SU-DHL-6 (cell line): ENCODE measurements around the gene APBB2.

Experiments
- H2AFZ ChIP-seq: fragments of 200-600 bp; sonication (generic); 2 replicates; pipeline ENCODE4 v1.6.1; 2014; ENCODE audit warnings: low read depth, mild to moderate bottlenecking, moderate library complexity, mixed read lengths, antibody characterized with exemption, low read length; ENCODE audit not compliant: severe bottlenecking
- H3F3A ChIP-seq: fragments of 200-600 bp; shearing (Covaris generic); 2 replicates; pipeline ENCODE4 v1.6.0; 2016; ENCODE audit warnings: antibody characterized with exemption, mild to moderate bottlenecking; ENCODE audit not compliant: insufficient read depth
- H3K27ac ChIP-seq: fragments of 200-600 bp; sonication (generic); 2 replicates; pipeline ENCODE4 v1.5.1; 2016; ENCODE audit warnings: low read depth, mild to moderate bottlenecking, low read length, moderate library complexity, mixed read lengths
- H3K27me3 ChIP-seq: fragments of 200-600 bp; sonication (generic), shearing (Covaris generic); 2 replicates; pipeline ENCODE4 v1.6.0; 2014; ENCODE audit warnings: mild to moderate bottlenecking, low read length
- H3K36me3 ChIP-seq: fragments of 200-600 bp; sonication (generic); 2 replicates; pipeline ENCODE4 v1.6.1; 2014; ENCODE audit warnings: mild to moderate bottlenecking, low read length, mixed read lengths
- H3K4me2 ChIP-seq: fragments of 300-600, 200-600 bp; shearing (Covaris generic), sonication (generic); 2 replicates; pipeline ENCODE4 v1.6.0; 2014; ENCODE audit warnings: low read length, low read depth, mild to moderate bottlenecking; ENCODE audit not compliant: poor library complexity, severe bottlenecking
- H3K4me3 ChIP-seq: fragments of 200-600 bp; sonication (generic); 2 replicates; pipeline ENCODE4 v1.5.1; 2014; ENCODE audit warnings: antibody characterized with exemption, low read length, mild to moderate bottlenecking, mixed read lengths; ENCODE audit not compliant: insufficient read depth, poor library complexity, severe bottlenecking
- H3K79me2 ChIP-seq: fragments of 200-600 bp; sonication (generic); 2 replicates; pipeline ENCODE4 v1.6.1; 2014; ENCODE audit warnings: mild to moderate bottlenecking, low read length, moderate library complexity; ENCODE audit not compliant: insufficient read depth
- H3K9ac ChIP-seq: fragments of 200-600 bp; sonication (generic); 2 replicates; pipeline ENCODE4 v1.7.0; 2014; ENCODE audit warnings: mild to moderate bottlenecking, low read length
- H3K9me2 ChIP-seq: fragments of 200-600 bp; sonication (generic); replicated peaks from 2 replicates; pipeline ENCODE4 v1.6.1; 2014; ENCODE audit warnings: low read length; ENCODE audit not compliant: insufficient read depth
- H3K9me3 ChIP-seq: fragments of 200-600 bp; sonication (generic); 2 replicates; pipeline ENCODE4 v1.6.1; 2014; ENCODE audit warnings: low read length, mixed read lengths; ENCODE audit not compliant: insufficient read depth
- H4K20me1 ChIP-seq: fragments of 200-600 bp; sonication (generic); 2 replicates; pipeline ENCODE4 v1.6.1; 2014; ENCODE audit warnings: low read depth, mild to moderate bottlenecking, antibody characterized with exemption, low read length, moderate library complexity, mixed read lengths
- EZH2phosphoT487 ChIP-seq: fragments of 200-600 bp; sonication (generic), shearing (Covaris generic); conservative IDR thresholded peaks from 2 replicates; pipeline ENCODE4 v1.6.1; 2018; ENCODE audit warnings: mild to moderate bottlenecking, antibody characterized with exemption, low read length, moderate library complexity, mixed read lengths
- TF ChIP-seq, protein P1 (sequence below): fragments of 200-600 bp; sonication (generic); IDR thresholded peaks from one replicate; pipeline ENCODE4 v1.5.1; 2017; ENCODE audit warnings: antibody characterized with exemption, mild to moderate bottlenecking, low read length, moderate library complexity; ENCODE audit not compliant: insufficient read depth, poor library complexity, severe bottlenecking

Gene APBB2

DNA sequence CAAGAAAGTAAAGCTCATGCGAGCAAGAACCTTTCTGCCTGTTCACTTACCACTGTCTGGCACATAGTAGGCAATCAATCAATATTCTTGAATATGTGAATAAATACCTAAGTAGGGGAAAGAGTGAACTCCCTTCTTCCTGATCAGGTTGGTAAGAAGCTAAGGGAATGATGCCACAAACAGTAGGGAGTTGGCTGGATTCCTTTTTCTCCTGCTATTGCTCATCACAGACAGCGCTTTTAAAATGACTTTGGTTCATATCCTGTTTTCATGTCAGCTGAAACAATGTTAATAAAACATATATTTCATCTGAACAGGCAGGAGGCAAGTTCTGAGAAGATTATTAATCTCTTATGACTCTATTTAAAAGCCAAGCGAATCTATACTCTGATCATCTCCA is 365.4 kb downstream of the APBB2 start:
- H2AFZ ChIP-seq = no peak overlapping the region
- H3K4me2 ChIP-seq = no peak overlapping the region
- H3K79me2 ChIP-seq = no peaks in the 10 kb centered on the region
- no peaks in the 10 kb centered on the region for H3K36me3 ChIP-seq
- no peak overlapping the region for H3K9ac ChIP-seq
- H3K9me3 ChIP-seq = no peaks in the 10 kb centered on the region
- no peaks in the 10 kb centered on the region for H3F3A ChIP-seq
- no peak overlapping the region for H3K27ac ChIP-seq
- TF ChIP-seq, protein P1, sequence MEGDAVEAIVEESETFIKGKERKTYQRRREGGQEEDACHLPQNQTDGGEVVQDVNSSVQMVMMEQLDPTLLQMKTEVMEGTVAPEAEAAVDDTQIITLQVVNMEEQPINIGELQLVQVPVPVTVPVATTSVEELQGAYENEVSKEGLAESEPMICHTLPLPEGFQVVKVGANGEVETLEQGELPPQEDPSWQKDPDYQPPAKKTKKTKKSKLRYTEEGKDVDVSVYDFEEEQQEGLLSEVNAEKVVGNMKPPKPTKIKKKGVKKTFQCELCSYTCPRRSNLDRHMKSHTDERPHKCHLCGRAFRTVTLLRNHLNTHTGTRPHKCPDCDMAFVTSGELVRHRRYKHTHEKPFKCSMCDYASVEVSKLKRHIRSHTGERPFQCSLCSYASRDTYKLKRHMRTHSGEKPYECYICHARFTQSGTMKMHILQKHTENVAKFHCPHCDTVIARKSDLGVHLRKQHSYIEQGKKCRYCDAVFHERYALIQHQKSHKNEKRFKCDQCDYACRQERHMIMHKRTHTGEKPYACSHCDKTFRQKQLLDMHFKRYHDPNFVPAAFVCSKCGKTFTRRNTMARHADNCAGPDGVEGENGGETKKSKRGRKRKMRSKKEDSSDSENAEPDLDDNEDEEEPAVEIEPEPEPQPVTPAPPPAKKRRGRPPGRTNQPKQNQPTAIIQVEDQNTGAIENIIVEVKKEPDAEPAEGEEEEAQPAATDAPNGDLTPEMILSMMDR = no peak
- TF ChIP-seq EZH2phosphoT487 = no peak
- no peaks in the 10 kb centered on the region for H3K27me3 ChIP-seq
- no peaks in the 10 kb centered on the region for H3K9me2 ChIP-seq
- H4K20me1 ChIP-seq = no peaks in the 10 kb centered on the region
- H3K4me3 ChIP-seq = no peak overlapping the region

DNA sequence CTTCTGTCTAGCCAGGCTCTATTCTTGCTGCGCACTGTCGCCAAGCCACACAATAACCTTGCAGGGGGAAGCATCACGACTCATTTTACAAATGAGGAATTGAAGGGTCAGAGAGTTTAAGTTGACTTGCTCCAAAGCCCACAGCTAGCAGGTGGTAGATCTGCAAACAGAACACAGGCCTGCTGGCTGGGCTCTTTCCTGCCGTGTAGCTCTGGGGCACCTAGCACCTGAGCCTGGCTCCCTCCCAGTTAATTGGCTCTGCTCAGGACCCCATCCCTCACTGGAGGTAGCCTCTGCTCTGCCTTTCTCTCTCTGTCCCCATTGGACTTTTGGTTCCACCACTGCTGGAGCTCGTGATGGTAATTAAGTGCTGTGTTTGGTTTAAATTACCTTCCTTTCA is 366.1 kb downstream of the APBB2 start:
- Histone ChIP-seq H3K9ac (no peak overlapping the region), H3K27ac (no peak overlapping the region), H3K79me2 (no peaks in the 10 kb centered on the region), H3K36me3 (no peaks in the 10 kb centered on the region), H3K4me2 (no peak overlapping the region), H4K20me1 (no peaks in the 10 kb centered on the region), H3K4me3 (no peak overlapping the region), H3K9me3 (no peaks in the 10 kb centered on the region), H3K9me2 (no peaks in the 10 kb centered on the region), H3K27me3 (no peaks in the 10 kb centered on the region), H2AFZ (no peak overlapping the region), H3F3A (no peaks in the 10 kb centered on the region)
- TF ChIP-seq EZH2phosphoT487 = no peak
- TF ChIP-seq, protein P1 = no peak

DNA sequence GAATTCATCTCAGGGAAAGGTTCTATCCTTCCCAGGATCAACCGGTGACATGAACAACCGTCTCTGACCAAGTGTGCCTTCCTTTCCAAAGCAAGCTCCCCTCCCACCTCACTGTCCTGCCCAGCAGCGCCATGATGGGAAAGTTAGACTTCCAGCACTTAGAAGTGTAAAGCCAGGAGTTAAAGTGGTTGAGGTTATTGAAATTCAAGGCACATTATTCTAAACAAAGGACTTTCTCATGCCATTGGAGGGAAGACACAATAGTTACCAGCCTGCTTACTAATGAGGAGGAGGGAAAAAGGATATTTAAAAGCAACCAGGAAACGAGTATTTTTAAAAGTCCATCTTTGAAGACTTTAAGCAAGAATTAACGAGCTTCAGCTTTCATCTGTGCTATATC is 367.8 kb downstream of the APBB2 start:
- Histone ChIP-seq H3K4me2 (no peak overlapping the region), H3K27ac (no peak overlapping the region)
- TF ChIP-seq, protein P1 = no peak
- no peak for TF ChIP-seq EZH2phosphoT487

More for the DNA sequence above, 367.8 kb downstream of the APBB2 start:
- H3K36me3 ChIP-seq = no peaks in the 10 kb centered on the region
- H3K4me3 ChIP-seq = no peak overlapping the region
- H3K9ac ChIP-seq = no peak overlapping the region
- H2AFZ ChIP-seq = no peak overlapping the region
- H3K27me3 ChIP-seq = no peaks in the 10 kb centered on the region
- no peaks in the 10 kb centered on the region for H3K79me2 ChIP-seq
- H3F3A ChIP-seq = no peaks in the 10 kb centered on the region
- no peaks in the 10 kb centered on the region for H3K9me2 ChIP-seq
- no peaks in the 10 kb centered on the region for H4K20me1 ChIP-seq
- H3K9me3 ChIP-seq = no peaks in the 10 kb centered on the region
